Retinal pigment epithelial cell (primary cell): ENCODE measurements around the gene ALDH1L2.

Source experiments
- DNase-seq: peaks from one replicate; pipeline ENCODE4 v3.0.0-alpha.2; 2010; ENCODE audit warnings: low read depth
- H3K4me3 ChIP-seq: 2 replicates; pipeline ENCODE4 v1.5.1; 2011; ENCODE audit warnings: mild to moderate bottlenecking, low read length, control low read depth, moderate library complexity
- TF ChIP-seq, protein P1 (sequence below): conservative IDR thresholded peaks from 2 replicates; pipeline ENCODE4 v1.5.1; 2011; ENCODE audit warnings: low read depth, low read length, control low read depth, inconsistent platforms

ALDH1L2 gene

DNA sequence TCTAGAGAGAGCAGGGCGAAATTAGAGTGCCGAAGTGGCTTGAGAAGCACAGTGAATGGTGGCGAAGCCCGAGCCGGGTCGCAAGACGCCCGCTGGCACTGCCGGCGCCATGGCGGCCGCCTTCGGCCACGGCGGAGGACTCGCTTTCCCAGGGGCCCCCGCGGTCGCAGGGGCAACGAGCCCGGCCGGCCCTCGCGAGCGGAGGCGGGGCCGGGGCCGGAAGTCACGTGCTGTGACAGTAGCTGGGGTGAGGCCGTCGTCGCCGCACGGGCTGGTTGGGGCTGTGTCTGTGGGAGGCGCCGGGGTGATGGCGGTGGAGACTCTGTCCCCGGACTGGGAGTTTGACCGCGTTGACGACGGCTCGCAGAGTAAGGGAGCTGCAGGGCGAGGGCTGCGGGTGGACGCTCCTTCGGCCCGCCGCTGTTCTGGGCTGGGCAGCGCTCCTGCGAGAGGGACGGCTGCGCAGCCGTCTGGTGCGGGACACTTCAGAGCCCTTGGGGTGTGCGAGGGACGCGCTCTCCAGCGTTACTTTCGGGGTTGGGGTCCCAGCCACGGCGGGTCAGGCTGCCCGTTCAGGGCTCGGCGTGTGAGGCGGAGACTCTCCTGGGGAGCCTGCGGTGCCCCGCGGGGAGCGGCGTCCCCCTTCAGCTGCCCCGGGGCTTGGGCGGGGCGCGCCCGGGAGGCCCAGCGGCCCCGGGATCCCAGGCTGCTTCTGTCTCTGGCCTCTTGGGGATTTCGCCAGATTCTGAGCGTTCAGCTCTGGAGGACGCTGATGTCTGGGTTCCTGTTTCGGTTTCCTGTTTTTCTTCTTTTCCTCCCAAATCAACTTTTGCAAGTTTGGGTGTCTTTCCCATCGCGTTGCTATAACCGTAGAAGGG, 23.5 kb upstream of the ALDH1L2 start, which contains the start of gene WASHC4:
Gene WASHC4, plus strand, starts transcription at position 238 of the 878 bp plus-strand sequence. Its CDS starts 70 bp downstream, at position 308.
- peak; percentile 59 for DNase-seq
- TF ChIP-seq, protein P1, sequence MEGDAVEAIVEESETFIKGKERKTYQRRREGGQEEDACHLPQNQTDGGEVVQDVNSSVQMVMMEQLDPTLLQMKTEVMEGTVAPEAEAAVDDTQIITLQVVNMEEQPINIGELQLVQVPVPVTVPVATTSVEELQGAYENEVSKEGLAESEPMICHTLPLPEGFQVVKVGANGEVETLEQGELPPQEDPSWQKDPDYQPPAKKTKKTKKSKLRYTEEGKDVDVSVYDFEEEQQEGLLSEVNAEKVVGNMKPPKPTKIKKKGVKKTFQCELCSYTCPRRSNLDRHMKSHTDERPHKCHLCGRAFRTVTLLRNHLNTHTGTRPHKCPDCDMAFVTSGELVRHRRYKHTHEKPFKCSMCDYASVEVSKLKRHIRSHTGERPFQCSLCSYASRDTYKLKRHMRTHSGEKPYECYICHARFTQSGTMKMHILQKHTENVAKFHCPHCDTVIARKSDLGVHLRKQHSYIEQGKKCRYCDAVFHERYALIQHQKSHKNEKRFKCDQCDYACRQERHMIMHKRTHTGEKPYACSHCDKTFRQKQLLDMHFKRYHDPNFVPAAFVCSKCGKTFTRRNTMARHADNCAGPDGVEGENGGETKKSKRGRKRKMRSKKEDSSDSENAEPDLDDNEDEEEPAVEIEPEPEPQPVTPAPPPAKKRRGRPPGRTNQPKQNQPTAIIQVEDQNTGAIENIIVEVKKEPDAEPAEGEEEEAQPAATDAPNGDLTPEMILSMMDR = no peak
- H3K4me3 ChIP-seq = peak within 1 kb of the TSS; percentile 82

DNA sequence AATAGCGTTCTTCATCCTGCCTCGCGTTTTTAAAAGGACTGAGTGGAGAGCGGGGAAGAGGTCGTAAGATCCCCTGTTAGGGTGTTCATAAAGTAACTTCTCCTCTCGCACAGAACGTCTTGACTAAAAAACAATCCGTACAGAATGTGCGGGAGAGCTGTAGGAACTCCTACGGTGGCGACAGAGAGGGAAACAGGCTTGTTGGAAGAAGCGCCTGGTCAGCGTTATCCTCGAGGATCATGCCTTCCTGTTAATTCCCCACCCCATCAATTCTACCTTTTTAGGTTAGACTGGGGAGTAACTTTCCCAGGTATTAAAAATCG, 22.9 kb upstream of the ALDH1L2 start:
- TF ChIP-seq, protein P1 = peak; percentile 10
- H3K4me3 ChIP-seq = peak overlapping the region; percentile 82
- no peak for DNase-seq

DNA sequence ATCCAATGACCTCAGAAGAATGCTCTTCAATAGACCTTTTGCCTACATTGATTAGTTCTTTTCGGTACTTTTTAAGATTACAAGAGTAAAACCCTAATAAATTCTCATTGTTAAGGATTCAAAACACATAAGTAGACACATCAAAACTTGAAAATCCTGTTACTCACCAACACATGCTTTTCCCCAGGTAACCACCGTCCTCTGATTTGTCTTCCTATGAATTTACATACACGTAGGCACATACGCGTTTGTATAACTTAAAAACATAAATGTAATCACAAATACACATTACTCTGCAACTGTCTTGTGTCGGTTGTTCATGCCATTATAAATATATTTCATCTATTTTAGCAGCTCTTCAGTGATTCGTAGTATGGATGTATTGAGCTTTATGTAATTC, 22.4 kb upstream of the ALDH1L2 start:
- peak overlapping the region; percentile 82 for H3K4me3 ChIP-seq

DNA sequence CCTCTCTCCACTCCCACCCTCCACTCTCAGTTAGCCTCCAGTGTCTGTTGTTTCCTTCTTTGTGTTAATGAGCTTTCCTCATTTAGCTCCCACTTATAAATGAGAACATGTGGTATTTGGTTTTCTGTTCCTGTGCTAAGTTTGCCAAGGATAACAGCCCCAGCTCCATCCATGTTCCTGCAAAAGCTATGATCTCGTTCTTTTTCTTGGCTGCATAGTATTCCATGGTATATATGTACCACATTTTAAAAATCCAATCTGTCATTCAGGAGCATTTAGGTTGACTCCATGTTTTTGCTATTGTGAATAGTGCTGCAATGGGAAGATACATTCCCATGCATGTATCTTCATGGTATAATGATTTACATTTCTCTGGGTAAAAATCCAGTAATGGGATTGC, 20.5 kb upstream of the ALDH1L2 start:
- TF ChIP-seq, protein P1 = no peak
- no peak for DNase-seq

More for the DNA sequence above, 22.4 kb upstream of the ALDH1L2 start:
- TF ChIP-seq, protein P1 = no peak
- DNase-seq = no peak

DNA sequence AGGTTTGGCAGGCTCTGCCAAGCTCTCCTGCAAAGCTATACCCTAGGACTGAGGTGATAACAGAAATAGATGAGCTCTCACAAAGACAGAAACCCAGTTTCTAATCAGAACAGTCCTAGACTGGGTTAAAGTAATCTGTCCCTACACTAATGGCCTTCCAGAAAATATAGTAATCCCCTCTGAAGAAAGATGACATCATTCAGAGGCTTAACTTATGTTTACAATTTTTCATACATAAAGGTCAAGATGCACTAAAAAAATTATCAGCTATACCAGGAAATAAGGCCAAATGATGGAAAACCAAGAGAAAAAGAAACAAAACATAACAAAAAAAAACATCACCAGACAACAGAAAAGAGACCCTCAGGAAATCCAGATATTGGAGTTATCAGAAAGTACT, 18.4 kb upstream of the ALDH1L2 start:
- DNase-seq = no peak
- H3K4me3 ChIP-seq = no peak overlapping the region
- TF ChIP-seq, protein P1 = no peak

More for the DNA sequence above, 20.5 kb upstream of the ALDH1L2 start:
- H3K4me3 ChIP-seq = no peak overlapping the region

DNA sequence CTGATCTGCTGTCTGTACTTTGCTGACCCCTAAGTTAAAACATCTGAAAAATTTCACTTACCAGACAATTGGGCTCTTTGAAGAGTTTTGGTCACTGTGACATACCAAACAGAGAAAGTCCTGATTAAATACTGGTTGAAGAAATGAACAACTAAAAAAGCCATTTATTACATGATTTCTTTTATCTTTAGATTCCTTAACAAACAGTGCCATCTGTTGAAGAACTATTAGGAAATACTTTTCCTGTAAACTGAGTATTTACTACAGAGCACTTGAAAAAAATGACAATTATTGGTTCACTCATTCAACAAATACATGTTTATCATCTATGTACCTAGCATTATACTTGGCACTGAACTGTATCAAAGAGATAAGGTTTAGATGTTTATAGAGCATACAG, 16.7 kb upstream of the ALDH1L2 start:
- no peak overlapping the region for H3K4me3 ChIP-seq
- no peak for DNase-seq
- TF ChIP-seq, protein P1 = peak; percentile 4

DNA sequence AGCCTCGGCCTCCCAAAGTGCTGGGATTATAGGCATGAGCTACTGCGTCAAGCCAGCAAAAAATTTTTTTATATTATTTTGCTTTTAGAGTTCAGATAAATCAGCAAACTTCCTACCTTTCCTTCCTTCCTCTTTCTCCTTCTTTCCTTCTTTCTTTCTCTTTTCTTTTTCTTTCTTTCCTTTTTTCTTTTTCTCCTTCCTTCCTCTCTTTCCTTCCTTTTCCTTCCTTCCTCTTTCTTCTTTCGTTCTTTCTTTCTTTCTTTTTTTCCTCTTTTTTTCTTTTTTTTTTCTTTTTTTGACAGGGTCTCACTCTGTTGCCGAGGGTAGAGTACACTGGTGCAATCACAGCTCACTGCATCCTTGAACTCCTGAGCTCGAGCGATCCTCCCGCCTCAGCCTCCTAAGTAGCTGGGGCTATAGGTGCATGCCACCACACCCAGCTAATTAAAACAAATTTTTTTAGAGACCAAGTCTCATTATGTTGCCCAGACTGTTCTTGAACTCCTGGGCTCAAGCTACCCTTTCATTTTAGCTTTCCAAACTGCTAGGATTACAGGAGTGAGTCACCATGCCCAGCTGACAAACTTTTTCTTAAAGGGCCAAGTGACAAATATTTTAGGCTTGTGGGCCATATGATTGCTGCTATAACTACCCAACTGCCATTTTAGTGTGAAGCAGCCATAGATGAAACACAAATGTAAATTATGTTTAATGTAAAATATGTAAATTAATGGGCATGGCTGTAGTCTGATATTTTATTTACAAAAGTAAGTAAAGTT, 16.1 kb upstream of the ALDH1L2 start:
- no peak for DNase-seq
- H3K4me3 ChIP-seq = no peak overlapping the region

More for the DNA sequence above, 16.1 kb upstream of the ALDH1L2 start:
- TF ChIP-seq, protein P1 = no peak
